CD4-positive, alpha-beta T cell (primary cell): ENCODE results near the gene CFAP54. TPM values are rescaled to one million over a fixed set of nuclear protein-coding genes. Genes with fewer than 3 reads are reported as not detected.

Experiments used
- ATAC-seq: fragments of 200-7000 bp; cut with Tn5 transposase; one replicate; pipeline ENCODE4 v1.10.0; 2022; ENCODE audit warnings: mild to moderate bottlenecking; ENCODE audit not compliant: poor library complexity
- CTCF ChIA-PET: fragments of 350-600 bp; sonication (Branson Sonifier 250); formaldehyde crosslinking; loops from one replicate; lab custom pipeline; 2021; ENCODE audit warnings: antibody characterized with exemption, inconsistent platforms; lab: Charles Lee
- POLR2A ChIA-PET: fragments of 350-600 bp; sonication (Branson Sonifier 250); formaldehyde crosslinking; loops from one replicate; lab custom pipeline; 2021; ENCODE audit warnings: antibody characterized with exemption, inconsistent platforms; lab: Charles Lee
- DNase-seq, 14 experiments: peaks; one replicate each; pipeline ENCODE4 v3.0.0-alpha.2; 2013 to 2020; ENCODE audit warnings: mixed read lengths in 2 of 14
- H3K27ac ChIP-seq, 2 donors: one replicate each; pipeline versions ENCODE4 v1.5.1 to v1.7.0; 2013; ENCODE audit warnings: low read length in 2 of 2, low read depth in 1 of 2, mild to moderate bottlenecking in 1 of 2
- H3K27me3 ChIP-seq, 2 experiments: 1 replicate in 1 of 2; 2 replicates in 1 of 2; pipeline versions ENCODE4 v1.6.1 to v1.7.0; 2013; ENCODE audit warnings: low read length in 2 of 2, control low read depth in 1 of 2, mild to moderate bottlenecking in 1 of 2, moderate library complexity in 1 of 2; ENCODE audit not compliant: insufficient read depth in 2 of 2, control insufficient read depth in 1 of 2
- H3K36me3 ChIP-seq: one replicate; pipeline ENCODE4 v1.6.1; 2013; ENCODE audit warnings: low read length, control low read depth; ENCODE audit not compliant: insufficient read depth
- H3K4me1 ChIP-seq: one replicate; pipeline ENCODE4 v1.6.1; 2013; ENCODE audit warnings: low read length, control low read depth; ENCODE audit not compliant: insufficient read depth
- H3K4me3 ChIP-seq: one replicate; pipeline ENCODE4 v1.5.1; 2013; ENCODE audit warnings: mild to moderate bottlenecking, low read length, moderate library complexity
- H3K9me3 ChIP-seq, 2 experiments: 1 replicate in 1 of 2; 2 replicates in 1 of 2; pipeline versions ENCODE4 v1.6.1 to v1.7.0; 2013; ENCODE audit warnings: low read length in 2 of 2, mild to moderate bottlenecking in 2 of 2, control low read depth in 1 of 2, moderate library complexity in 1 of 2; ENCODE audit not compliant: control insufficient read depth in 1 of 2, insufficient read depth in 1 of 2
- H3K27ac Mint-ChIP-seq: one replicate; pipeline ENCODE4 v1.8.0; 2020; ENCODE audit warnings: mixed read lengths
- H3K27me3 Mint-ChIP-seq: one replicate; pipeline ENCODE4 v1.8.0; 2021; ENCODE audit warnings: mixed read lengths
- H3K36me3 Mint-ChIP-seq: one replicate; pipeline ENCODE4 v1.8.0; 2021; ENCODE audit warnings: low read depth, mixed read lengths
- H3K4me1 Mint-ChIP-seq: one replicate; pipeline ENCODE4 v1.8.0; 2021; ENCODE audit warnings: low read depth, mixed read lengths
- H3K4me3 Mint-ChIP-seq: one replicate; pipeline ENCODE4 v1.8.0; 2020; ENCODE audit warnings: mild to moderate bottlenecking, mixed read lengths
- H3K9me3 Mint-ChIP-seq: one replicate; pipeline ENCODE4 v1.8.0; 2020; ENCODE audit warnings: mixed read lengths
- intact Hi-C, 2 experiments: fragments of 100-400 bp; cut with DNase I in 1 of 2; cut with micrococcal nuclease in 1 of 2; formaldehyde crosslinking; loops; one replicate each; pipeline versions ENCODE4 v1.15.1 to v1.9.0; 2023 to 2025; cut with DNase I, micrococcal nuclease
- total RNA-seq, 174 experiments: library from RNA in 2 of 174; stranded (reverse) in 2 of 174; gene quantifications; one replicate each; pipeline ENCODE4 v1.2.3 and lab custom pipeline; 2021 to 2026
- TF ChIP-seq, protein P1 (sequence below): fragments of 200-600 bp; IDR thresholded peaks from one replicate; pipeline ENCODE4 v1.8.0; 2022; ENCODE audit warnings: antibody characterized with exemption, mild to moderate bottlenecking

The CFAP54 gene
- total RNA-seq, 2 experiments from 2014 or later, result 0.20 to 0.22 TPM

DNA sequence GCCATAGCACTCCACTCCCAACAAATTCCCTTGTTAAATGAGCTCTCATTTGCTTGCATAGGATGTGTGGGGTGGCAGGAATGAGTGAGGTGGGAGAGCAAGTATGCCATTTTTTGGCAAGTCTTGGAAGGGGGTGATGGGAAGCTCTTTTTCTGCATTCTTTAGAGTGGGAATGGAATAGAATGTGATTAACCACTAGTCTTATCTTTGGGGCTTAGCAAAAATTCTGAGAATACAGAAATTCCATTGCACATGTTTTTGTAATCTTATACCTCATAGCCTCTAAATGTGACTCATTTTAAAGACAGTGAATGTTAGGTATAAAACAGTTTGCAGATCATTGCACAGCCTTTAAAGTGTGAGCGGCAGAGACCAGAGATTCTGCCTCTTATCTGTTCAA lies 389.3 kb downstream of the CFAP54 start:
- TF ChIP-seq, protein P1, sequence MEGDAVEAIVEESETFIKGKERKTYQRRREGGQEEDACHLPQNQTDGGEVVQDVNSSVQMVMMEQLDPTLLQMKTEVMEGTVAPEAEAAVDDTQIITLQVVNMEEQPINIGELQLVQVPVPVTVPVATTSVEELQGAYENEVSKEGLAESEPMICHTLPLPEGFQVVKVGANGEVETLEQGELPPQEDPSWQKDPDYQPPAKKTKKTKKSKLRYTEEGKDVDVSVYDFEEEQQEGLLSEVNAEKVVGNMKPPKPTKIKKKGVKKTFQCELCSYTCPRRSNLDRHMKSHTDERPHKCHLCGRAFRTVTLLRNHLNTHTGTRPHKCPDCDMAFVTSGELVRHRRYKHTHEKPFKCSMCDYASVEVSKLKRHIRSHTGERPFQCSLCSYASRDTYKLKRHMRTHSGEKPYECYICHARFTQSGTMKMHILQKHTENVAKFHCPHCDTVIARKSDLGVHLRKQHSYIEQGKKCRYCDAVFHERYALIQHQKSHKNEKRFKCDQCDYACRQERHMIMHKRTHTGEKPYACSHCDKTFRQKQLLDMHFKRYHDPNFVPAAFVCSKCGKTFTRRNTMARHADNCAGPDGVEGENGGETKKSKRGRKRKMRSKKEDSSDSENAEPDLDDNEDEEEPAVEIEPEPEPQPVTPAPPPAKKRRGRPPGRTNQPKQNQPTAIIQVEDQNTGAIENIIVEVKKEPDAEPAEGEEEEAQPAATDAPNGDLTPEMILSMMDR, result no peak
- no peak for ATAC-seq
- peaks cover 5% of the 10 kb centered on the region for H3K27me3 Mint-ChIP-seq
- ChIA-PET POLR2A (no interaction called here), CTCF (no interaction called here)
- H3K36me3 ChIP-seq, result no peaks in the 10 kb centered on the region
- H3K36me3 Mint-ChIP-seq, result no peaks in the 10 kb centered on the region
- H3K9me3 Mint-ChIP-seq, result peaks cover 3% of the 10 kb centered on the region
- H3K9me3 ChIP-seq, result no peaks in the 10 kb centered on the region
- intact Hi-C loops, result no loop called here
- H3K4me3 Mint-ChIP-seq, result no peak overlapping the region
- no peaks in the 10 kb centered on the region for H3K27me3 ChIP-seq
- H3K4me1 Mint-ChIP-seq, result no peaks in the 10 kb centered on the region
- no peak overlapping the region for H3K4me3 ChIP-seq
- H3K27ac Mint-ChIP-seq, result no peak overlapping the region
- DNase-seq, result no peak
- no peaks in the 10 kb centered on the region for H3K4me1 ChIP-seq
- H3K27ac ChIP-seq, result no peak overlapping the region

DNA sequence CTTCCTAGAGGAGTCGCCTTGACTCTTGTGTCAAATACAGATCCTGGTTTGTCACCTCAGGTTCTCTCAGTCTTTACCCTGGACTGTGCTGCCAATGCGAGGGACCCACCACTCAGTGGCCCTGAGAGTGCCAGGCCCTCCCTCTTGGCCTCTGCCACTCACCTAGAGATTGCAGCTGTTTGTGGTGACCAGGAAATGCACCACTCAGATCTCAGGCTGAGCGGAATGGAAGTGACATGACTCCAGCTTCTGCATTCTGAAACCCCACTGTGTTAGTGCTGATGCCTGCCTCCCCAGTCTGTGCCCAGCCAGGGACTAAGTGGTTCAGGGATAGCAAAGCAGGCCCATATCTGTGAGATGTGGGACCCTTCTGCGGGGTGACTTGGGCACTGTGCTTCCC lies 389.9 kb downstream of the CFAP54 start:
- intact Hi-C loops, result no loop called here
- Histone ChIP-seq H3K4me3 (no peak overlapping the region), H3K4me1 (no peaks in the 10 kb centered on the region), H3K9me3 (no peaks in the 10 kb centered on the region), H3K27me3 (no peaks in the 10 kb centered on the region), H3K36me3 (no peaks in the 10 kb centered on the region), H3K27ac (no peak overlapping the region)
- ATAC-seq (no peak), DNase-seq (no peak)
- TF ChIP-seq, protein P1, result no peak
- H3K27ac Mint-ChIP-seq, result no peak overlapping the region
- peaks cover 3% of the 10 kb centered on the region for H3K9me3 Mint-ChIP-seq
- H3K4me1 Mint-ChIP-seq, result no peaks in the 10 kb centered on the region
- no peaks in the 10 kb centered on the region for H3K27me3 Mint-ChIP-seq
- POLR2A ChIA-PET, result no interaction called here
- no peak overlapping the region for H3K4me3 Mint-ChIP-seq
- H3K36me3 Mint-ChIP-seq, result no peaks in the 10 kb centered on the region
- CTCF ChIA-PET, result no interaction called here

DNA sequence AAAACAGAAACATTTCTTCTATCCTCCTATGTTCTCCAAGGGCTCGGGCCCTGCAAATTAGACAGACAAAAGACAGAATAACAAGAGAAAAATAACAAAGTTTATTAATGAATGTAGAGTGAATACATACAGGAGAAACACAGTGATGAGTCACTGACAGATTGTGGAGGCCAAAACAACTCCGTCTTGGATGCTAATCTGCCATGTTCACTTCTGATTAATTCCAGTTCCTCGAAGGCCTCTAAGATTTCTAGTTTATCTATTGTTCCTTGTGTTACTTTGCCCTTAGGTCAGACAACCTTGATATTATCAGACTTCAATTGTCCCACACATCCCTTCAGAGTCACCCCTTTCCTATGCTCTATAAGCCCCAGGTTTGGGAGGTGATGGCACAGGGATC lies 390.8 kb downstream of the CFAP54 start:
- no peaks in the 10 kb centered on the region for H3K27me3 ChIP-seq
- H3K27ac ChIP-seq, result no peak overlapping the region
- TF ChIP-seq, protein P1, result no peak
- Mint-ChIP-seq H3K4me1 (no peaks in the 10 kb centered on the region), H3K27me3 (no peaks in the 10 kb centered on the region), H3K9me3 (peaks cover 3% of the 10 kb centered on the region), H3K4me3 (no peak overlapping the region), H3K27ac (no peak overlapping the region), H3K36me3 (no peaks in the 10 kb centered on the region)
- DNase-seq, result no peak
- no peak overlapping the region for H3K4me3 ChIP-seq
- intact Hi-C loops, result no loop called here
- no peak for ATAC-seq
- H3K9me3 ChIP-seq, result no peaks in the 10 kb centered on the region
- no peaks in the 10 kb centered on the region for H3K4me1 ChIP-seq
- H3K36me3 ChIP-seq, result no peaks in the 10 kb centered on the region
- ChIA-PET POLR2A (no interaction called here), CTCF (no interaction called here)
